C4-2B (cell line): ENCODE results near the gene SPDYC.

ENCODE experiments used
- H3K27ac ChIP-seq: fragments of 450-650 bp; 2 replicates; pipeline ENCODE4 v1.5.1; 2017
- ZFX ChIP-seq: fragments of 450-650 bp; IDR thresholded peaks from 2 replicates; pipeline ENCODE4 v1.6.1; 2017
- TF ChIP-seq, protein P1 (sequence below): fragments of 450-650 bp; conservative IDR thresholded peaks from 2 replicates; pipeline ENCODE4 v1.5.1; 2017; ENCODE audit warnings: mild to moderate bottlenecking

SPDYC gene

DNA sequence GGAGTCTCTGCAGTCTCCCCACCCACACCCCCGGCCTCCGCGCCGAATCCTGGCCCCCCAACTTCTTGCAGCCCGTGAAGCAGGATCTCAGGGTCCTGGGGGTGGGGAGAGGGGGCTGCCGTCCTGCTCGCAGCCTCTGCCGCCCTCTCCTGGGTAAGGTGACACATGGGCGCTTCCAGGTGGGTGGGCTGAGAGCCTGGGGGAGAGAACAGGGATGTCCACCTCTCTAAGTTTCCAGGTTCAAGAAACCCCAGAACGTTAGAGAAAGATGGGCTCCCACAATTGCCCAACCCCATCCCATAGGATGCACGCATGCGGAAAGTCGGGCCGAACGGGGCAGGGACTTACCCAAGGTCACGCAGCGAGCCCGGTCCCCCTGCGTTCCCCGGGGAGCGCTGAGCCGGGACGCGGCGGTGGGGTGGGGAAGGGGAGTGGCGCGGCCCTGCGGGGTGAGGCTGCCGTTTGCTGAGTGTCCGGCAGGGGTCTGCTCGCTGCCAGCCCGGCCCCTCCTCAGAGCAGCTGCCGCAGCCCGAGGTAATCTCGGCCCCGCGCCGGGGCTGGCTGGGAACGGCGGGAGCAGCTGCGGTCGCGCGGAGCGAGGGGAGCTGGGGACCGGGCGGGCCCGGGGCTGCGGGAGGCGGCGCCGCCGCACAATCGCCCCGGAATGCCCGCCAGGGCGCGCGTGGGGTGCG, 11.0 kb downstream of the SPDYC start:
- TF ChIP-seq, protein P1, sequence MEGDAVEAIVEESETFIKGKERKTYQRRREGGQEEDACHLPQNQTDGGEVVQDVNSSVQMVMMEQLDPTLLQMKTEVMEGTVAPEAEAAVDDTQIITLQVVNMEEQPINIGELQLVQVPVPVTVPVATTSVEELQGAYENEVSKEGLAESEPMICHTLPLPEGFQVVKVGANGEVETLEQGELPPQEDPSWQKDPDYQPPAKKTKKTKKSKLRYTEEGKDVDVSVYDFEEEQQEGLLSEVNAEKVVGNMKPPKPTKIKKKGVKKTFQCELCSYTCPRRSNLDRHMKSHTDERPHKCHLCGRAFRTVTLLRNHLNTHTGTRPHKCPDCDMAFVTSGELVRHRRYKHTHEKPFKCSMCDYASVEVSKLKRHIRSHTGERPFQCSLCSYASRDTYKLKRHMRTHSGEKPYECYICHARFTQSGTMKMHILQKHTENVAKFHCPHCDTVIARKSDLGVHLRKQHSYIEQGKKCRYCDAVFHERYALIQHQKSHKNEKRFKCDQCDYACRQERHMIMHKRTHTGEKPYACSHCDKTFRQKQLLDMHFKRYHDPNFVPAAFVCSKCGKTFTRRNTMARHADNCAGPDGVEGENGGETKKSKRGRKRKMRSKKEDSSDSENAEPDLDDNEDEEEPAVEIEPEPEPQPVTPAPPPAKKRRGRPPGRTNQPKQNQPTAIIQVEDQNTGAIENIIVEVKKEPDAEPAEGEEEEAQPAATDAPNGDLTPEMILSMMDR, result peak; percentile 74
- TF ChIP-seq ZFX, result 0 out of 2 replicates have a peak, but pooled peaks have one; percentile 5
- peak overlapping the region; percentile 86 for H3K27ac ChIP-seq

DNA sequence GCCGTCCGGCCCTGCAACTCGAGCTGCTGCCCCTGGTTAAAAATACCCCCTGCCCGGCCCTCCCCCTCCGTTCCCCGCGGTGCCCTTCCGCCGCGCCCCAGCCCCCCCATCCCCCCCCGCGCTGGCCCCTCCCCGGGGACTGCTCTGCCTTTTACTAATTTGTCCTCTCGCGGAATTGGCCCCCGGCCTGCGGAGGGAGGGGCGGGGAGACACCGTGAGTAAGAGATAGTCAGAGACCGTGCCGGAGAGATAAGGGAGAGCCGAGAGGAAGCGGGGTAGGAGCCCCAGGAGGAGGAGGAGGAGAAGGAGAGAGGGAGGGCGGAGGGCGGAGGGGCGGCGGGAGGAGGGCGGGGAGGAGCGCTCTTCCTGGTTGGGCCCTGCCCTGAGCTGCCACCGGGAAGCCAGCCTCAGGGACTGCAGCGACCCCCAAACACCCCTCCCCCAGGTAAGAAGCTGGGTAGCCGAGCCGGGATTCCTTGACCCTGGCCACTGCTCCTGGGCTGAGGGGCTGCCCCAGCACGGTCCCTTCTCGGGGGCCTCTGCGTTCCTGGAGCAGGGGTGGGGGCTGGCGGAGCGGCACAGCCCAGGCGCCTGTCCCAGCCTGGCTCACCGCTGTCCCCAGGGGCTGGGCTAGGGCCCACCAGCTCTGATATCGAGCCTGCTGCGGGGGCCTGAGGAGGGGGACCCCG, 11.7 kb downstream of the SPDYC start, which contains the start of gene CAPN1:
CAPN1 (plus strand) TSS at position 360 of the 689 bp plus-strand sequence. CDS start 774 bp downstream, outside the sequence.
- peak within 1 kb of the TSS; percentile 86 for H3K27ac ChIP-seq
- TF ChIP-seq ZFX, result peak; percentile 36; the same call in 1 of the 2 replicates
- TF ChIP-seq, protein P1, result no peak

DNA sequence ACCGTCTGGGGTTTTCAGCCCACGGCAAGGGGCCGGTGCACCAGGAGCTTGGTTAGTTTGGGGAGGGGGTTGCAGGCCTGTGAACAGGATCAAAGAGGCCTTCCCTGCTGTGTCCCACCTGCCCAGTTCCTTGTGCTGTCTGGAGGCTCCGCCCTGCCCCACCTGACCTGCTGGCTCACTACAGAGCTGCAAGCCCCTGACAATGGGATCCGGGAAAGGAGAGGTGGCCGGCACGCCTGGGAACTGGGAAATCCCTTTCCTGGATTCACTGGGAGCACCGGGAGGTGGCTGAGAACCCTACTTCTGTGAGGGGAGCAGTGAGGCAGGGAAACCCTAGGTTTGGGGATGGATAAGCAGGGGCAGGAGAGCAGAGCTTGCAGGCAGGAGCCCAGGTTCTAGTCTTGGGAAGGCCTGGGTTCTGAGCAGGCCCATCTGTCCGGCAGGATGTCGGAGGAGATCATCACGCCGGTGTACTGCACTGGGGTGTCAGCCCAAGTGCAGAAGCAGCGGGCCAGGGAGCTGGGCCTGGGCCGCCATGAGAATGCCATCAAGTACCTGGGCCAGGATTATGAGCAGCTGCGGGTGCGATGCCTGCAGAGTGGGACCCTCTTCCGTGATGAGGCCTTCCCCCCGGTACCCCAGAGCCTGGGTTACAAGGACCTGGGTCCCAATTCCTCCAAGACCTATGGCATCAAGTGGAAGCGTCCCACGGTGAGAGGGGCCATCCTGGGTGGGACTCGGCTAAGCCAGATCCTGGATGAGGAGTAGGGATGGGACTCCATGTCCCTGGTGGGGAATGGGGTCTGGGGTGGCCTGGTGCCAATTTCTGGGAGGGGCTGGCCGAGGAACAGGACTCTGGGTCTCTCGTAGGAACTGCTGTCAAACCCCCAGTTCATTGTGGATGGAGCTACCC, 12.5 kb downstream of the SPDYC start:
- peak overlapping the region; percentile 86 for H3K27ac ChIP-seq
- TF ChIP-seq, protein P1, result no peak
- TF ChIP-seq ZFX, result no peak

DNA sequence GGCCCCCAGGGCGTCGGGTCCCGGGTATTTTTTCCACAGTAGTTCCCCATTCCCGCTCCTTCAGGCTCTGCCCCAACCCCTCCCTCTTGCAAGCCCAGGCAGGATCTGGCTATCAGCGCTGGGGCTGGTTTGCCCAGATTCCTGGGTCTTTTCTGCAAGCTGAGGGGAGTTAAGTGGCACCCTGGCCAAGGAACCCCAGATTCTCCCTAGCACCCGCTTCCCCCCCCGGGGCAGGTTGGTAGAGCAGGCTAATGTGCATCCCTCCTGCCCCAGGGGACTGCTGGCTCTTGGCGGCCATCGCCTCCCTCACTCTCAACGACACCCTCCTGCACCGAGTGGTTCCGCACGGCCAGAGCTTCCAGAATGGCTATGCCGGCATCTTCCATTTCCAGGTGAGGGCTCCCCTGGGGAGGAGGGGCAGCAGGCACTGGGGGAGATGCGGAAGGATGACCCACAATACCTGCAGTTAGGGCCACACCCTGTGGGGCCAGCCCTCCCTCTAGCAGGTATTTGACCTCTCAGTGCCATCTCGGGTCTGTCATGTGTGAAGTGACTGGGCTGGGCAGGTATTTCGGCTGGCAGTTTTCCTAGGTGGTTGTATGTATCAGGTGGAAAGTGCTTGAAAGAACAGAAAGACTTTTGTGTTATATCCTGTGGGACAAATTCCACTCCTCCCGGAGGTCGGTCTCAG, 13.3 kb downstream of the SPDYC start:
- TF ChIP-seq ZFX, result no peak
- TF ChIP-seq, protein P1, result no peak
- no peak overlapping the region; the same call in 1 of the 2 replicates for H3K27ac ChIP-seq

DNA sequence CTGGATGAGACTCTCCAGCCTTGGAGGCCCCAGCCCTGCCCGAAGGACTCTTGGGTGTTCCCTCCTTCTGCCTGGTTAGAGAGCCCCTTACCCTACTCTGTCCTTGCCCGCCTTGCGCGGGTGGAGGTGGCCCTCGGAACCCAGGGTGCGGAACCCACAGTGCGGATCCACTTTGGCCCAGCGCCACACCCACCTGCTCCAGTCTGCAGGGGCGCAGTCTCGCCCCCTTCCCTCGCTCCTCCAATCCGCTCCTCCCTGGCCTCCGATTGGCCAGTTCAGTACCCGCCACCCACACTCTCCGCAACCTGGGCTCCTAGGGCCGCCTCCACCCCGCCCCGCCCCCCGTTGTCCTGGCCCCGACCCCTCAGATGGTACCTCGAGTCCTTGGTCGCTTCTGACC, 14.1 kb downstream of the SPDYC start:
- no peak for TF ChIP-seq ZFX
- TF ChIP-seq, protein P1, result no peak
- no peak overlapping the region for H3K27ac ChIP-seq

DNA sequence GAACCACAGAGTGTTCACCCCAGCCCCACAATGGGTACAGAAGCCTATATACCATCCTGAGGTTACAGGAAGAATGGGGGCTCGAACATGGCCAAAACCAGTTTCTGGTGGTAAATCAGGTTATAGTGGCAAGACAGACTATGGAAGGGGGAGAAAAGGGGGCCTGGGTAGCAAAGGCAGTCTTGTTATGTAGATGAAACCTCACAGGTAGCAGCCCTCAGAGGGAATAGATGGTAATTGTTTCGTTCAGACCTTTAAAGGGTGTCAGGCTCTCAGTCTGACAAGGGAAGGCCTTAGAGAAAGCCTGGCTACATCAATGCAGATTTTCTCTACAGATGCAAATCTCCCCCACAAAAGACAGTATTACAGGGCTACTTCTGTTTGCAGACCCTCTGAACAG, 15.1 kb downstream of the SPDYC start:
- TF ChIP-seq ZFX, result no peak
- TF ChIP-seq, protein P1, result no peak
- no peak overlapping the region for H3K27ac ChIP-seq
